ENCODE measurements around the gene MAGI2.

DNA sequence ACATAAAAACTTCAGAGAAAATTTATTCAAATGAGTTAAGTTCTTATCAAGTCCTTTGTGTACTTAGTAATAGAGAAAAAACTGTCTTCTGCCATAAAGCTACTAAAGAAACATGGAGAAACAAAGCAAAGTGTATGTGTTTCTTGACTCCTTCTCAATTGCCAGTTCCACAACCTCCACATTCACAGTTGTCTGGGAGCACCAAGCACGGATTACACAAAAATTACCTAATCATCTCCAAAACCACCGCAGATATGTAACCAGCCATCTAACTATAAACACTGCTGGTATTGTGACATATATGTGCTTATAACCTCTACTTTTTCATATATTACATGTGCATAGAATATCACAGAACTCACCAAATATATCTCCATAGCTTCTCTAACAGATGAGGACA, 23.1 kb downstream of the MAGI2 start:
- TF ChIP-seq, protein P1, sequence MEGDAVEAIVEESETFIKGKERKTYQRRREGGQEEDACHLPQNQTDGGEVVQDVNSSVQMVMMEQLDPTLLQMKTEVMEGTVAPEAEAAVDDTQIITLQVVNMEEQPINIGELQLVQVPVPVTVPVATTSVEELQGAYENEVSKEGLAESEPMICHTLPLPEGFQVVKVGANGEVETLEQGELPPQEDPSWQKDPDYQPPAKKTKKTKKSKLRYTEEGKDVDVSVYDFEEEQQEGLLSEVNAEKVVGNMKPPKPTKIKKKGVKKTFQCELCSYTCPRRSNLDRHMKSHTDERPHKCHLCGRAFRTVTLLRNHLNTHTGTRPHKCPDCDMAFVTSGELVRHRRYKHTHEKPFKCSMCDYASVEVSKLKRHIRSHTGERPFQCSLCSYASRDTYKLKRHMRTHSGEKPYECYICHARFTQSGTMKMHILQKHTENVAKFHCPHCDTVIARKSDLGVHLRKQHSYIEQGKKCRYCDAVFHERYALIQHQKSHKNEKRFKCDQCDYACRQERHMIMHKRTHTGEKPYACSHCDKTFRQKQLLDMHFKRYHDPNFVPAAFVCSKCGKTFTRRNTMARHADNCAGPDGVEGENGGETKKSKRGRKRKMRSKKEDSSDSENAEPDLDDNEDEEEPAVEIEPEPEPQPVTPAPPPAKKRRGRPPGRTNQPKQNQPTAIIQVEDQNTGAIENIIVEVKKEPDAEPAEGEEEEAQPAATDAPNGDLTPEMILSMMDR (IDR thresholded peaks at IDR 0.05) = no peak
- TF ChIP-seq POLR2A (IDR thresholded peaks at IDR 0.05) = no peak
